WTC11 (cell line): ENCODE results near the gene PVALEF. TPM values are rescaled to one million over a fixed set of nuclear protein-coding genes. Genes with fewer than 3 reads are reported as not detected.

Experiments
- ATAC-seq: fragments of 200-7000 bp; cut with Tn5 transposase; 2 replicates; pipeline ENCODE4 v1.10.0; 2021; ENCODE audit warnings: mild to moderate bottlenecking, moderate library complexity
- CTCF ChIA-PET: fragments of 300-600 bp; sonication (Branson Sonifier 250); formaldehyde crosslinking; loops from one replicate; lab custom pipeline; 2021; ENCODE audit warnings: antibody characterized with exemption; lab: Charles Lee
- POLR2A ChIA-PET: fragments of 350-600 bp; sonication (Branson Sonifier 250); formaldehyde crosslinking; loops from one replicate; lab custom pipeline; 2021; ENCODE audit warnings: antibody characterized with exemption; lab: Charles Lee
- DNase-seq: peaks from one replicate; pipeline ENCODE4 v3.0.0; 2021; ENCODE audit warnings: low spot score
- H3K27ac Mint-ChIP-seq: 2 replicates; pipeline ENCODE4 v1.8.0; 2021; ENCODE audit warnings: mixed read lengths
- H3K27me3 Mint-ChIP-seq: 2 replicates; pipeline ENCODE4 v1.8.0; 2021; ENCODE audit warnings: low read depth, mild to moderate bottlenecking, moderate library complexity, mixed read lengths
- H3K36me3 Mint-ChIP-seq: 2 replicates; pipeline ENCODE4 v1.8.0; 2021; ENCODE audit warnings: mixed read lengths
- H3K4me1 Mint-ChIP-seq: 2 replicates; pipeline ENCODE4 v1.8.0; 2022; ENCODE audit warnings: mixed read lengths
- H3K4me3 Mint-ChIP-seq: 2 replicates; pipeline ENCODE4 v1.8.0; 2021; ENCODE audit warnings: mild to moderate bottlenecking, moderate library complexity, mixed read lengths
- H3K9me3 Mint-ChIP-seq: 2 replicates; pipeline ENCODE4 v1.8.0; 2021; ENCODE audit warnings: mixed read lengths
- CREB1 ChIP-seq: sonication (generic); formaldehyde crosslinking; IDR thresholded peaks from 2 replicates; pipeline ENCODE4 v1.8.0; 2023; ENCODE audit warnings: mild to moderate bottlenecking, missing genetic modification reagents
- ELF4 ChIP-seq: sonication (generic); formaldehyde crosslinking; IDR thresholded peaks from 2 replicates; pipeline ENCODE4 v1.8.1; 2022; ENCODE audit warnings: low read depth, mild to moderate bottlenecking, moderate library complexity, missing genetic modification reagents
- EMX1 ChIP-seq: fragments of 250-450 bp; sonication (Bioruptor Pico); IDR thresholded peaks from 2 replicates; pipeline ENCODE4 v1.8.0; 2021; ENCODE audit warnings: mild to moderate bottlenecking
- ESRRA ChIP-seq: sonication (generic); formaldehyde crosslinking; IDR thresholded peaks from 2 replicates; pipeline ENCODE4 v1.8.1; 2022; ENCODE audit warnings: mild to moderate bottlenecking, missing genetic modification reagents, borderline replicate concordance
- FOXP1 ChIP-seq: sonication (generic); formaldehyde crosslinking; IDR thresholded peaks from 2 replicates; pipeline ENCODE4 v1.8.0; 2022; ENCODE audit warnings: missing genetic modification reagents, mild to moderate bottlenecking, moderate library complexity, borderline replicate concordance
- MYBL2 ChIP-seq: sonication (generic); formaldehyde crosslinking; IDR thresholded peaks from 2 replicates; pipeline ENCODE4 v1.8.1; 2023; ENCODE audit warnings: mild to moderate bottlenecking, moderate library complexity, missing genetic modification reagents
- NR3C1 ChIP-seq: sonication (generic); formaldehyde crosslinking; conservative IDR thresholded peaks from 2 replicates; pipeline ENCODE4 v1.8.1; 2023; ENCODE audit warnings: low read depth, mild to moderate bottlenecking, missing genetic modification reagents
- PRRX2 ChIP-seq: fragments of 250-450 bp; sonication (Bioruptor Pico); IDR thresholded peaks from 2 replicates; pipeline ENCODE4 v1.8.0; 2021; ENCODE audit warnings: mild to moderate bottlenecking
- SMAD3 ChIP-seq: sonication (generic); formaldehyde crosslinking; IDR thresholded peaks from 2 replicates; pipeline ENCODE4 v1.8.0; 2022; ENCODE audit warnings: missing genetic modification reagents, mild to moderate bottlenecking, borderline replicate concordance
- TEAD1 ChIP-seq: sonication (generic); formaldehyde crosslinking; IDR thresholded peaks from 2 replicates; pipeline ENCODE4 v1.8.0; 2022; ENCODE audit warnings: mild to moderate bottlenecking, missing genetic modification reagents
- ZNF138 ChIP-seq: sonication (generic); formaldehyde crosslinking; conservative IDR thresholded peaks from 2 replicates; pipeline ENCODE4 v1.8.1; 2022; ENCODE audit warnings: mild to moderate bottlenecking, moderate library complexity, missing genetic modification reagents
- ZNF317 ChIP-seq: sonication (generic); formaldehyde crosslinking; IDR thresholded peaks from 2 replicates; pipeline ENCODE4 v1.8.1; 2023; ENCODE audit warnings: low read depth, mild to moderate bottlenecking, moderate library complexity, missing genetic modification reagents, borderline replicate concordance
- ZNF396 ChIP-seq: fragments of 250-450 bp; sonication (Bioruptor Pico); IDR thresholded peaks from 2 replicates; pipeline ENCODE4 v1.8.0; 2021; ENCODE audit warnings: mild to moderate bottlenecking, moderate library complexity, borderline replicate concordance
- total RNA-seq: library from RNA; stranded (reverse); gene quantifications from 3 replicates; pipeline ENCODE4 v1.2.3, GENCODE V29; 2021
- TF ChIP-seq, protein P1 (sequence below): sonication (generic); formaldehyde crosslinking; IDR thresholded peaks from 2 replicates; pipeline ENCODE4 v1.8.1; 2022; ENCODE audit warnings: low read depth, mild to moderate bottlenecking, moderate library complexity, missing genetic modification reagents, borderline replicate concordance
- TF ChIP-seq, protein P2 (sequence below): sonication (generic); formaldehyde crosslinking; conservative IDR thresholded peaks from 2 replicates; pipeline ENCODE4 v1.8.1; 2022; ENCODE audit warnings: mild to moderate bottlenecking, missing genetic modification reagents
- TF ChIP-seq, protein P3 (sequence below): fragments of 250-450 bp; sonication (Bioruptor Pico); IDR thresholded peaks from 2 replicates; pipeline ENCODE4 v1.9.0; 2021; ENCODE audit warnings: mild to moderate bottlenecking, borderline replicate concordance
- TF ChIP-seq, protein P4 (sequence below): fragments of 250-450 bp; sonication (Bioruptor Pico); IDR thresholded peaks from 2 replicates; pipeline ENCODE4 v1.9.0; 2021; ENCODE audit warnings: mild to moderate bottlenecking
- TF ChIP-seq, protein P5 (sequence below): sonication (generic); formaldehyde crosslinking; IDR thresholded peaks from 2 replicates; pipeline ENCODE4 v1.8.1; 2023; ENCODE audit warnings: mild to moderate bottlenecking, missing genetic modification reagents, borderline replicate concordance
- TF ChIP-seq, protein P6 (sequence below): sonication (generic); formaldehyde crosslinking; IDR thresholded peaks from 2 replicates; pipeline ENCODE4 v1.8.0; 2022; ENCODE audit warnings: mild to moderate bottlenecking, missing genetic modification reagents

The PVALEF gene
- total RNA-seq, 1 experiment from 2014 or later = not detected

DNA sequence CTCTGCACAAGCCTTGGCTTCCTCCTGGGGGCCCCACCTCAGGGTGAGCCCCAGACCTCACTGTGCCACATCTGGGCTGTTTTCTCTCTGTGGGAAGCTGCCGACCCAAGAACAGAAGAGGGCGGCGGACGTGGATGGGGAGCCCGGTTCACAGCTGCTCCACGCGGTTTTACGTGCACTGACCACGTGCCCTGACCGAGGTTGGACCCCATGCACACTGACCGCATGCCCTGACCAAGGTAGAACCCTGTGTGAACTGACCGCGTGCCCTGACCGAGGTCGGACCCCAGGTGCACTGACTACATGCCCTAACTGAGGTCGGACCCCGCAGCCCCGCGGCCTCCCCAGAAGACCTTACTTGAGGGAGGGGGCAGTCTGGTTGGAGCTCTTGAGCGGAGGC, 37.8 kb downstream of the PVALEF start:
- ChIA-PET CTCF (no interaction called here), POLR2A (no interaction called here)
- no peak overlapping the region for H3K27ac Mint-ChIP-seq
- no peaks in the 10 kb centered on the region for H3K4me1 Mint-ChIP-seq
- no peak for TF ChIP-seq SMAD3 (CRISPR knock-in tag)
- no peak for TF ChIP-seq ZNF138
- TF ChIP-seq, protein P1, sequence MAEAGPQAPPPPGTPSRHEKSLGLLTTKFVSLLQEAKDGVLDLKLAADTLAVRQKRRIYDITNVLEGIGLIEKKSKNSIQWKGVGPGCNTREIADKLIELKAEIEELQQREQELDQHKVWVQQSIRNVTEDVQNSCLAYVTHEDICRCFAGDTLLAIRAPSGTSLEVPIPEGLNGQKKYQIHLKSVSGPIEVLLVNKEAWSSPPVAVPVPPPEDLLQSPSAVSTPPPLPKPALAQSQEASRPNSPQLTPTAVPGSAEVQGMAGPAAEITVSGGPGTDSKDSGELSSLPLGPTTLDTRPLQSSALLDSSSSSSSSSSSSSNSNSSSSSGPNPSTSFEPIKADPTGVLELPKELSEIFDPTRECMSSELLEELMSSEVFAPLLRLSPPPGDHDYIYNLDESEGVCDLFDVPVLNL (CRISPR knock-in tag) = no peak
- TF ChIP-seq TEAD1 (CRISPR knock-in tag) = no peak
- no peaks in the 10 kb centered on the region for H3K9me3 Mint-ChIP-seq
- no peak for DNase-seq
- no peaks in the 10 kb centered on the region for H3K27me3 Mint-ChIP-seq
- no peak for ATAC-seq
- H3K4me3 Mint-ChIP-seq = no peak overlapping the region
- peaks cover 2% of the 10 kb centered on the region; the same call in 1 of the 2 replicates for H3K36me3 Mint-ChIP-seq

DNA sequence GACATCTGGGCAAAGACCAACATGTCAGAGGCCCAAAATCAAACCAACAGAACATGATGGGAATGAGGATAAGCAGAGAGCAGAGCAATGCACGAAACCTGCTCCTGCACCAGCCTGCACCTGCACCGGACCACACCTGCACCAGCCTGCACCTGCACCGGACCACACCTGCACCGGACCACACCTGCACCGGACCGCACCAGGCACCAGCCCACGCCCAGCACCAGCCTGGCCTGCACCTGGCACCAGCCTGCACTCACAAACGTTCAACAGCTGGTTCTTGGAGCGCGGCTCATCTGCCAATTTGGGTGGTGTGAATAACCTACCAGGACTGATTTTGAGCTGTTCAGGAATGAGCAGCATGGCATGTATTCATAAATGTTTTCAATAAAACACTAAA, 39.3 kb downstream of the PVALEF start:
- TF ChIP-seq PRRX2 (CRISPR knock-in tag) (no peak), MYBL2 (CRISPR knock-in tag) (no peak), ELF4 (CRISPR knock-in tag) (no peak), NR3C1 (CRISPR knock-in tag) (no peak)
- TF ChIP-seq, protein P2, sequence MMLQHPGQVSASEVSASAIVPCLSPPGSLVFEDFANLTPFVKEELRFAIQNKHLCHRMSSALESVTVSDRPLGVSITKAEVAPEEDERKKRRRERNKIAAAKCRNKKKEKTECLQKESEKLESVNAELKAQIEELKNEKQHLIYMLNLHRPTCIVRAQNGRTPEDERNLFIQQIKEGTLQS (CRISPR knock-in tag) = no peak
- TF ChIP-seq, protein P3, sequence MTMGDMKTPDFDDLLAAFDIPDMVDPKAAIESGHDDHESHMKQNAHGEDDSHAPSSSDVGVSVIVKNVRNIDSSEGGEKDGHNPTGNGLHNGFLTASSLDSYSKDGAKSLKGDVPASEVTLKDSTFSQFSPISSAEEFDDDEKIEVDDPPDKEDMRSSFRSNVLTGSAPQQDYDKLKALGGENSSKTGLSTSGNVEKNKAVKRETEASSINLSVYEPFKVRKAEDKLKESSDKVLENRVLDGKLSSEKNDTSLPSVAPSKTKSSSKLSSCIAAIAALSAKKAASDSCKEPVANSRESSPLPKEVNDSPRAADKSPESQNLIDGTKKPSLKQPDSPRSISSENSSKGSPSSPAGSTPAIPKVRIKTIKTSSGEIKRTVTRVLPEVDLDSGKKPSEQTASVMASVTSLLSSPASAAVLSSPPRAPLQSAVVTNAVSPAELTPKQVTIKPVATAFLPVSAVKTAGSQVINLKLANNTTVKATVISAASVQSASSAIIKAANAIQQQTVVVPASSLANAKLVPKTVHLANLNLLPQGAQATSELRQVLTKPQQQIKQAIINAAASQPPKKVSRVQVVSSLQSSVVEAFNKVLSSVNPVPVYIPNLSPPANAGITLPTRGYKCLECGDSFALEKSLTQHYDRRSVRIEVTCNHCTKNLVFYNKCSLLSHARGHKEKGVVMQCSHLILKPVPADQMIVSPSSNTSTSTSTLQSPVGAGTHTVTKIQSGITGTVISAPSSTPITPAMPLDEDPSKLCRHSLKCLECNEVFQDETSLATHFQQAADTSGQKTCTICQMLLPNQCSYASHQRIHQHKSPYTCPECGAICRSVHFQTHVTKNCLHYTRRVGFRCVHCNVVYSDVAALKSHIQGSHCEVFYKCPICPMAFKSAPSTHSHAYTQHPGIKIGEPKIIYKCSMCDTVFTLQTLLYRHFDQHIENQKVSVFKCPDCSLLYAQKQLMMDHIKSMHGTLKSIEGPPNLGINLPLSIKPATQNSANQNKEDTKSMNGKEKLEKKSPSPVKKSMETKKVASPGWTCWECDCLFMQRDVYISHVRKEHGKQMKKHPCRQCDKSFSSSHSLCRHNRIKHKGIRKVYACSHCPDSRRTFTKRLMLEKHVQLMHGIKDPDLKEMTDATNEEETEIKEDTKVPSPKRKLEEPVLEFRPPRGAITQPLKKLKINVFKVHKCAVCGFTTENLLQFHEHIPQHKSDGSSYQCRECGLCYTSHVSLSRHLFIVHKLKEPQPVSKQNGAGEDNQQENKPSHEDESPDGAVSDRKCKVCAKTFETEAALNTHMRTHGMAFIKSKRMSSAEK = no peak
- ChIA-PET CTCF (interaction anchor here (0.6 kb wide), 1 partner anchor 42 kb away, joined by 4 read pairs; no protein-coding TSS in a partner anchor), POLR2A (no interaction called here)
- ATAC-seq (no peak), DNase-seq (no peak)
- H3K27me3 Mint-ChIP-seq = no peaks in the 10 kb centered on the region
- H3K4me3 Mint-ChIP-seq = no peak overlapping the region
- H3K9me3 Mint-ChIP-seq = no peaks in the 10 kb centered on the region
- H3K4me1 Mint-ChIP-seq = no peaks in the 10 kb centered on the region
- H3K36me3 Mint-ChIP-seq = no peaks in the 10 kb centered on the region; the same call in 1 of the 2 replicates
- H3K27ac Mint-ChIP-seq = no peak overlapping the region

DNA sequence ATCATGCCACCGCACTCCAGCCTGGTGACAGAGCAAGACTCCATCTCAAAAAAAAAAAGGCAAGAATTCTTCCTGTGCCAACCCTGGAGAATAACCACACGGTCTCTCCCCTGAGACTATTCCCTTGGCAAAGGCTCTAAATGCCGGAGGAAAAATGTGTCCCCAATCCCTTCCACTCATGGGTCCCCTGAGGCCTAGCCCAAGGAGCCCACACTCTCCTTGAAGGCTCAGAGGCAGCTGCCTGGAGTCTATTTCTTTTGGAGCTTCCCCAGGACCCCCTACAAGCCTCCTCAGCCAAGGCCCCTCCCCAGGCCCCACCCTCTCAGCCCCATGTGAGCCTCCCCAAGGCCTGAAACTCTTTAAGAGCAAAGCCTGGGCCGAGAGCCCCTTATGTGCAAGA, 40.9 kb downstream of the PVALEF start:
- ChIA-PET POLR2A (no interaction called here), CTCF (interaction anchor here (0.6 kb wide), 1 partner anchor 109 kb away, joined by 5 read pairs; no protein-coding TSS in a partner anchor)
- DNase-seq (no peak), ATAC-seq (no peak)
- Mint-ChIP-seq H3K4me3 (no peak overlapping the region), H3K27ac (no peak overlapping the region), H3K36me3 (no peaks in the 10 kb centered on the region; the same call in 1 of the 2 replicates), H3K27me3 (no peaks in the 10 kb centered on the region), H3K9me3 (no peaks in the 10 kb centered on the region), H3K4me1 (no peaks in the 10 kb centered on the region)
- no peak for TF ChIP-seq CREB1 (CRISPR knock-in tag)
- no peak for TF ChIP-seq FOXP1
- no peak for TF ChIP-seq ESRRA (CRISPR knock-in tag)
- TF ChIP-seq, protein P4, sequence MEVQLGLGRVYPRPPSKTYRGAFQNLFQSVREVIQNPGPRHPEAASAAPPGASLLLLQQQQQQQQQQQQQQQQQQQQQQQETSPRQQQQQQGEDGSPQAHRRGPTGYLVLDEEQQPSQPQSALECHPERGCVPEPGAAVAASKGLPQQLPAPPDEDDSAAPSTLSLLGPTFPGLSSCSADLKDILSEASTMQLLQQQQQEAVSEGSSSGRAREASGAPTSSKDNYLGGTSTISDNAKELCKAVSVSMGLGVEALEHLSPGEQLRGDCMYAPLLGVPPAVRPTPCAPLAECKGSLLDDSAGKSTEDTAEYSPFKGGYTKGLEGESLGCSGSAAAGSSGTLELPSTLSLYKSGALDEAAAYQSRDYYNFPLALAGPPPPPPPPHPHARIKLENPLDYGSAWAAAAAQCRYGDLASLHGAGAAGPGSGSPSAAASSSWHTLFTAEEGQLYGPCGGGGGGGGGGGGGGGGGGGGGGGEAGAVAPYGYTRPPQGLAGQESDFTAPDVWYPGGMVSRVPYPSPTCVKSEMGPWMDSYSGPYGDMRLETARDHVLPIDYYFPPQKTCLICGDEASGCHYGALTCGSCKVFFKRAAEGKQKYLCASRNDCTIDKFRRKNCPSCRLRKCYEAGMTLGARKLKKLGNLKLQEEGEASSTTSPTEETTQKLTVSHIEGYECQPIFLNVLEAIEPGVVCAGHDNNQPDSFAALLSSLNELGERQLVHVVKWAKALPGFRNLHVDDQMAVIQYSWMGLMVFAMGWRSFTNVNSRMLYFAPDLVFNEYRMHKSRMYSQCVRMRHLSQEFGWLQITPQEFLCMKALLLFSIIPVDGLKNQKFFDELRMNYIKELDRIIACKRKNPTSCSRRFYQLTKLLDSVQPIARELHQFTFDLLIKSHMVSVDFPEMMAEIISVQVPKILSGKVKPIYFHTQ (CRISPR knock-in tag) = no peak
- no peak for TF ChIP-seq ZNF396 (CRISPR knock-in tag)
- TF ChIP-seq, protein P5, sequence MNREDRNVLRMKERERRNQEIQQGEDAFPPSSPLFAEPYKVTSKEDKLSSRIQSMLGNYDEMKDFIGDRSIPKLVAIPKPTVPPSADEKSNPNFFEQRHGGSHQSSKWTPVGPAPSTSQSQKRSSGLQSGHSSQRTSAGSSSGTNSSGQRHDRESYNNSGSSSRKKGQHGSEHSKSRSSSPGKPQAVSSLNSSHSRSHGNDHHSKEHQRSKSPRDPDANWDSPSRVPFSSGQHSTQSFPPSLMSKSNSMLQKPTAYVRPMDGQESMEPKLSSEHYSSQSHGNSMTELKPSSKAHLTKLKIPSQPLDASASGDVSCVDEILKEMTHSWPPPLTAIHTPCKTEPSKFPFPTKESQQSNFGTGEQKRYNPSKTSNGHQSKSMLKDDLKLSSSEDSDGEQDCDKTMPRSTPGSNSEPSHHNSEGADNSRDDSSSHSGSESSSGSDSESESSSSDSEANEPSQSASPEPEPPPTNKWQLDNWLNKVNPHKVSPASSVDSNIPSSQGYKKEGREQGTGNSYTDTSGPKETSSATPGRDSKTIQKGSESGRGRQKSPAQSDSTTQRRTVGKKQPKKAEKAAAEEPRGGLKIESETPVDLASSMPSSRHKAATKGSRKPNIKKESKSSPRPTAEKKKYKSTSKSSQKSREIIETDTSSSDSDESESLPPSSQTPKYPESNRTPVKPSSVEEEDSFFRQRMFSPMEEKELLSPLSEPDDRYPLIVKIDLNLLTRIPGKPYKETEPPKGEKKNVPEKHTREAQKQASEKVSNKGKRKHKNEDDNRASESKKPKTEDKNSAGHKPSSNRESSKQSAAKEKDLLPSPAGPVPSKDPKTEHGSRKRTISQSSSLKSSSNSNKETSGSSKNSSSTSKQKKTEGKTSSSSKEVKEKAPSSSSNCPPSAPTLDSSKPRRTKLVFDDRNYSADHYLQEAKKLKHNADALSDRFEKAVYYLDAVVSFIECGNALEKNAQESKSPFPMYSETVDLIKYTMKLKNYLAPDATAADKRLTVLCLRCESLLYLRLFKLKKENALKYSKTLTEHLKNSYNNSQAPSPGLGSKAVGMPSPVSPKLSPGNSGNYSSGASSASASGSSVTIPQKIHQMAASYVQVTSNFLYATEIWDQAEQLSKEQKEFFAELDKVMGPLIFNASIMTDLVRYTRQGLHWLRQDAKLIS (CRISPR knock-in tag) = no peak
- TF ChIP-seq ZNF317 (CRISPR knock-in tag) = no peak
- TF ChIP-seq, protein P6, sequence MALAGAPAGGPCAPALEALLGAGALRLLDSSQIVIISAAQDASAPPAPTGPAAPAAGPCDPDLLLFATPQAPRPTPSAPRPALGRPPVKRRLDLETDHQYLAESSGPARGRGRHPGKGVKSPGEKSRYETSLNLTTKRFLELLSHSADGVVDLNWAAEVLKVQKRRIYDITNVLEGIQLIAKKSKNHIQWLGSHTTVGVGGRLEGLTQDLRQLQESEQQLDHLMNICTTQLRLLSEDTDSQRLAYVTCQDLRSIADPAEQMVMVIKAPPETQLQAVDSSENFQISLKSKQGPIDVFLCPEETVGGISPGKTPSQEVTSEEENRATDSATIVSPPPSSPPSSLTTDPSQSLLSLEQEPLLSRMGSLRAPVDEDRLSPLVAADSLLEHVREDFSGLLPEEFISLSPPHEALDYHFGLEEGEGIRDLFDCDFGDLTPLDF (CRISPR knock-in tag) = no peak
- no peak for TF ChIP-seq EMX1 (CRISPR knock-in tag)
- TF ChIP-seq TEAD1 (CRISPR knock-in tag) = no peak
